Neuronal stem cell (in vitro differentiated cells): Measurements from ENCODE around the gene AHCYL2.
"Not testable (repeated sequence)": the region's sequence is repeated elsewhere in the genome, so short reads cannot be mapped to it uniquely, and the experiment has no call there.

Experiments
- DNase-seq: peaks from one replicate; pipeline ENCODE4 v3.0.0-alpha.2; 2013; ENCODE audit warnings: low spot score
- H2AFZ ChIP-seq: one replicate; pipeline ENCODE4 v1.6.1; 2013; ENCODE audit warnings: mild to moderate bottlenecking, low read length, inconsistent platforms
- H2AK5ac ChIP-seq: 2 replicates; pipeline ENCODE4 v1.6.1; 2013; ENCODE audit warnings: low read depth, mild to moderate bottlenecking, inconsistent platforms, low read length, moderate library complexity, mixed read lengths
- H2BK120ac ChIP-seq: 2 replicates; pipeline ENCODE4 v1.6.1; 2013; ENCODE audit warnings: low read depth, mild to moderate bottlenecking, inconsistent platforms, low read length, moderate library complexity, mixed read lengths
- H2BK12ac ChIP-seq: one replicate; pipeline ENCODE4 v1.6.1; 2013; ENCODE audit warnings: low read length, inconsistent platforms
- H2BK15ac ChIP-seq: 2 replicates; pipeline ENCODE4 v1.6.1; 2013; ENCODE audit warnings: mild to moderate bottlenecking, low read length, inconsistent platforms, mixed read lengths
- H2BK5ac ChIP-seq: one replicate; pipeline ENCODE4 v1.6.1; 2013; ENCODE audit warnings: inconsistent platforms, mild to moderate bottlenecking, low read length, moderate library complexity
- H3K14ac ChIP-seq: one replicate; pipeline ENCODE4 v1.6.1; 2013; ENCODE audit warnings: low read length, inconsistent platforms
- H3K18ac ChIP-seq: 2 replicates; pipeline ENCODE4 v1.6.1; 2013; ENCODE audit warnings: low read length, inconsistent platforms
- H3K23ac ChIP-seq: 2 replicates; pipeline ENCODE4 v1.6.1; 2013; ENCODE audit warnings: low read depth, mild to moderate bottlenecking, mixed read lengths, low read length, inconsistent platforms; ENCODE audit not compliant: poor library complexity
- H3K27ac ChIP-seq: replicated peaks from 3 replicates; pipeline ENCODE4 v1.5.1; 2013; ENCODE audit warnings: low read length, inconsistent platforms
- H3K27me3 ChIP-seq, 3 experiments: 2 replicates each; pipeline ENCODE4 v1.6.1; 2013; ENCODE audit warnings: low read length in 3 of 3, mild to moderate bottlenecking in 2 of 3, inconsistent platforms in 1 of 3, low read depth in 1 of 3, mixed read lengths in 1 of 3, moderate library complexity in 1 of 3; ENCODE audit not compliant: control insufficient read depth in 3 of 3, insufficient read depth in 3 of 3
- H3K36me3 ChIP-seq, 2 donors: replicated peaks in 1 of 2; 2 replicates each; pipeline ENCODE4 v1.6.1; 2013; ENCODE audit warnings: low read length in 2 of 2; ENCODE audit not compliant: control insufficient read depth in 2 of 2, insufficient read depth in 2 of 2
- H3K4ac ChIP-seq: 2 replicates; pipeline ENCODE4 v1.6.1; 2013; ENCODE audit warnings: inconsistent platforms, mild to moderate bottlenecking, low read length, moderate library complexity
- H3K4me1 ChIP-seq, 2 donors: 1 replicate in 1 of 2; 2 replicates in 1 of 2; pipeline ENCODE4 v1.6.1; 2013; ENCODE audit warnings: low read length in 2 of 2, low read depth in 1 of 2; ENCODE audit not compliant: control insufficient read depth in 2 of 2, insufficient read depth in 1 of 2
- H3K4me2 ChIP-seq: one replicate; pipeline ENCODE4 v1.6.1; 2013; ENCODE audit warnings: mild to moderate bottlenecking, low read length, inconsistent platforms; ENCODE audit not compliant: insufficient read depth, poor library complexity, severe bottlenecking
- H3K4me3 ChIP-seq, 2 donors: 2 replicates each; pipeline ENCODE4 v1.5.1; 2013; ENCODE audit warnings: low read length in 2 of 2, mild to moderate bottlenecking in 2 of 2, inconsistent platforms in 1 of 2, moderate library complexity in 1 of 2
- H3K79me1 ChIP-seq: one replicate; pipeline ENCODE4 v1.6.1; 2013; ENCODE audit warnings: low read depth, mild to moderate bottlenecking, inconsistent platforms, low read length, moderate library complexity
- H3K9ac ChIP-seq: one replicate; pipeline ENCODE4 v1.6.1; 2013; ENCODE audit warnings: mild to moderate bottlenecking, low read depth, low read length, inconsistent platforms; ENCODE audit not compliant: poor library complexity
- H3K9me3 ChIP-seq, 2 donors: replicated peaks in 1 of 2; 2 replicates each; pipeline versions ENCODE3 to v1.6.1; 2013; ENCODE audit warnings: low read length in 2 of 2, mild to moderate bottlenecking in 2 of 2, inconsistent platforms in 1 of 2, low read depth in 1 of 2, mixed read lengths in 1 of 2, moderate library complexity in 1 of 2; ENCODE audit not compliant: control insufficient read depth in 2 of 2, insufficient read depth in 1 of 2
- H4K8ac ChIP-seq: one replicate; pipeline ENCODE4 v1.6.1; 2013; ENCODE audit warnings: low read depth, mild to moderate bottlenecking, inconsistent platforms, low read length, moderate library complexity
- H4K91ac ChIP-seq: one replicate; pipeline ENCODE4 v1.6.1; 2013; ENCODE audit warnings: low read length, low read depth, mild to moderate bottlenecking, inconsistent platforms; ENCODE audit not compliant: poor library complexity
- WGBS, 2 donors: extraction: QIAGEN DNeasy Blood & Tissue Kit; methylation state at CpG; one replicate each; pipeline ENCODE4 v1.1.7; 2013; ENCODE audit warnings: missing lambda C conversion rate in 2 of 2, mixed read lengths in 1 of 2; ENCODE audit not compliant: insufficient read length in 2 of 2, insufficient replicate concordance in 1 of 2; ENCODE audit errors: extremely low coverage in 2 of 2; 5-methylcytosine and 5-hydroxymethylcytosine counted together

AHCYL2 gene

DNA sequence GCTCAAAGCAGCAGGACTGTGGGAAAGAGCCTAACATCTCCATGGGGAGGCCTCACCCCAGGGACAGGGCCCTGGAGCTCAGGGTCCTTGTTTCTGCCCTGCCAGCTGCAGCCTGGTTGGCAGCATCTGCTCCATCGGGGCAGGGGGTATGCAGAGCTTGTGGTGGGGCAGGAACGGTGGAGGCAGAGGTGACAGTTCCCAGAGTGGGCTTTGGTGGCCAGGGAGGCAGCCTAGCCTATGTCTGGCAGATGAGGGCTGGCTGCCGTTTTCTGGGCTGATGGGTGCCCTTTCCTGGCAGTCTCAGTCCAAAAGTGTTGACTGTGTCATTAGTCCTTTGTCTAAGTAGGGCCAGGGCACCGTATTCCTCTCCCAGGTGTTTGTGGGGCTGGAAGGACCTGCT lies 12.2 kb upstream of the AHCYL2 start:
- H4K8ac ChIP-seq: no peak overlapping the region
- no peak overlapping the region for H3K4ac ChIP-seq
- no peak overlapping the region for H3K9ac ChIP-seq
- peaks cover 2% of the 10 kb centered on the region for H3K79me1 ChIP-seq
- H2BK120ac ChIP-seq: no peak overlapping the region
- no peak overlapping the region for H2BK5ac ChIP-seq
- no peak overlapping the region for H3K4me2 ChIP-seq
- H3K23ac ChIP-seq: no peak overlapping the region
- no peaks in the 10 kb centered on the region for H3K27me3 ChIP-seq
- no peak for DNase-seq
- no peak overlapping the region for H2AFZ ChIP-seq
- no peak overlapping the region for H3K27ac ChIP-seq
- peaks cover 42 to 63% of the 10 kb centered on the region in 2 donors for H3K36me3 ChIP-seq
- no peak overlapping the region for H4K91ac ChIP-seq
- no peak overlapping the region for H3K18ac ChIP-seq
- peaks cover 3 to 5% of the 10 kb centered on the region in 2 donors for H3K9me3 ChIP-seq
- H3K14ac ChIP-seq: peak overlapping the region; percentile 40
- no peak overlapping the region for H2BK15ac ChIP-seq
- H3K4me3 ChIP-seq: peak overlapping the region in 1 of 2 donors; percentile 13
- no CpG with 5 or more reads among the region's 4 CpGs for WGBS, 2 donors
- H3K4me1 ChIP-seq: no peaks in the 10 kb centered on the region
- no peak overlapping the region for H2BK12ac ChIP-seq
- no peak overlapping the region for H2AK5ac ChIP-seq

DNA sequence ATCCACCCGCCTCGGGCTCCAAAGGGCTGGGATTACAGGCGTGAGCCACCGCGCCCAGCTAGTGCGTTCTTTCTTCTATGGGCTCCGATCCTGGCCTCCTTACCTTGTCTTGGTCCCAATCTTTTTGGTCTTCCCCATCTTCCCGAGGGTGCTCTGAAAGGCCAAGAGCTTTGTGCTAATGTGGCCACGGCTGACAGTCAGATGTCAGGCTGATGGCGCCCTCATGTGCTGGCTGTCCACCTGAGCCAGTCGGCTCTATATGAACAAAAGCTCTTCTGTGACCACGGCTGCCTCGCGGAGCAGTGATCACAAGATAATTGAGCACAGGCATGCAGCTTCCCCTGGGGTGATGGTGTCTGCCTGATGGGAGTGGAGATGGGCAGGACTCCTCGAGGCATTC lies 11.0 kb upstream of the AHCYL2 start:
- H3K9ac ChIP-seq: no peak overlapping the region
- H2BK120ac ChIP-seq: no peak overlapping the region
- H3K4me2 ChIP-seq: no peak overlapping the region
- H3K27me3 ChIP-seq: no peaks in the 10 kb centered on the region
- no peak overlapping the region for H3K14ac ChIP-seq
- H4K8ac ChIP-seq: no peak overlapping the region
- peaks cover 37 to 51% of the 10 kb centered on the region in 2 donors for H3K36me3 ChIP-seq
- H3K18ac ChIP-seq: peak overlapping the region; percentile 59
- no peak overlapping the region for H2BK5ac ChIP-seq
- no peak overlapping the region for H3K4me3 ChIP-seq
- no peak overlapping the region for H2AK5ac ChIP-seq
- peaks cover 3 to 5% of the 10 kb centered on the region in 2 donors for H3K9me3 ChIP-seq
- no peak for DNase-seq
- H2AFZ ChIP-seq: no peak overlapping the region
- no peak overlapping the region for H2BK12ac ChIP-seq
- H3K4me1 ChIP-seq: peaks cover 1 to 2% of the 10 kb centered on the region in 2 donors
- no CpG with 5 or more reads among the region's 15 CpGs for WGBS, 2 donors
- H4K91ac ChIP-seq: no peak overlapping the region
- H2BK15ac ChIP-seq: no peak overlapping the region
- H3K79me1 ChIP-seq: peaks cover 2% of the 10 kb centered on the region
- H3K4ac ChIP-seq: no peak overlapping the region
- H3K27ac ChIP-seq: peak overlapping the region; percentile 10
- H3K23ac ChIP-seq: no peak overlapping the region

DNA sequence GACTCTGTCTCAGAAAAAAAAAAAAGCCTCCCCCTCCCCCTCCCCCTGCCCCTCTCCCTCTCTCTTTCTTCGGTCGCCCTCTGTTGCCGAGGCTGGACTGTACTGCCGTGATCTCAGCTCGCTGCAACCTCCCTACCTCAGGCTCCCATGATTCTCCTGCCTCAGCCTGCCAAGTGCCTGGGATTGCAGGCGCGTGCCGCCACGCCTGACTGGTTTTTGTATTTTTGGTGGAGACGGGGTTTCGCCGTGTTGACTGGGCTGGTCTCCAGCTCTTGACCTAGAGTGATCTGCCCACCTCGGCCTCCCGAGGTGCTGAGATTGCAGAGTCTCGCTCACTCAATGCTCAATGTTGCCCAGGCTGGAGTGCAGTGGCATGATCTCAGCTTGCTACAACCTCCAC lies 9.1 kb upstream of the AHCYL2 start:
- not testable (repeated sequence) for H2AK5ac ChIP-seq, H2BK15ac ChIP-seq, H3K4me2 ChIP-seq, H3K27ac ChIP-seq, H3K4me3 ChIP-seq, H4K8ac ChIP-seq, H3K27me3 ChIP-seq, H4K91ac ChIP-seq, H3K4me1 ChIP-seq, H2BK12ac ChIP-seq, H3K9me3 ChIP-seq, H2BK120ac ChIP-seq, H3K14ac ChIP-seq, H3K4ac ChIP-seq, H2AFZ ChIP-seq, H3K9ac ChIP-seq, H3K23ac ChIP-seq, DNase-seq, H3K18ac ChIP-seq, H3K79me1 ChIP-seq, H2BK5ac ChIP-seq
- H3K36me3 ChIP-seq: peaks cover 22 to 32% of the 10 kb centered on the region in 2 donors
- no CpG with 5 or more reads among the region's 15 CpGs for WGBS, 2 donors

- H2AFZ ChIP-seq, H3K4me3 ChIP-seq, H3K27ac ChIP-seq, H2BK120ac ChIP-seq, H2BK5ac ChIP-seq, H3K23ac ChIP-seq, H2AK5ac ChIP-seq, H3K9ac ChIP-seq, H3K79me1 ChIP-seq, H3K14ac ChIP-seq, H3K4ac ChIP-seq, H3K4me1 ChIP-seq, H4K8ac ChIP-seq, H4K91ac ChIP-seq, H3K9me3 ChIP-seq, DNase-seq, H3K4me2 ChIP-seq, H3K18ac ChIP-seq, H3K27me3 ChIP-seq, H2BK12ac ChIP-seq, H2BK15ac ChIP-seq: not testable (repeated sequence)
- H3K36me3 ChIP-seq: peaks cover 17 to 27% of the 10 kb centered on the region in 2 donors
- no CpG with 5 or more reads among the region's 34 CpGs for WGBS, 2 donors
These were observed 8.6 kb upstream of the AHCYL2 start for GRCh38 chr7:129216101-129216715.
